ENCODE measurements around the gene SPHKAP. TPM values are rescaled to one million over a fixed set of nuclear protein-coding genes. Genes with fewer than 3 reads are reported as not detected.
"Not testable (repeated sequence)": the region's sequence is repeated elsewhere in the genome, so short reads cannot be mapped to it uniquely, and the experiment has no call there.

The SPHKAP gene
- total RNA-seq, result not detected

- no peak for DNase-seq
Measured at GRCh38 chr2:228181098-228182019, at the start of gene SPHKAP. Gene SPHKAP, minus strand, starts transcription at chr2:228181687. Its CDS starts 89 bp downstream, at chr2:228181598.

GRCh38 chr2:228227466-228227865 lies 46.0 kb upstream of the SPHKAP start:
- no peak for DNase-seq

- DNase-seq, result no peak
Measured at GRCh38 chr2:228224410-228224809, 42.9 kb upstream of the SPHKAP start.

GRCh38 chr2:228218593-228218992 lies 37.1 kb upstream of the SPHKAP start:
- not testable (repeated sequence) for DNase-seq

- no peak for DNase-seq
Measured at GRCh38 chr2:228197504-228197903, 16.0 kb upstream of the SPHKAP start.

- DNase-seq, result no peak
Measured at GRCh38 chr2:228180181-228181097, 1.0 kb downstream of the SPHKAP start.

GRCh38 chr2:228167290-228167689 lies 14.2 kb downstream of the SPHKAP start:
- no peak for DNase-seq

- DNase-seq, result no peak
Measured at GRCh38 chr2:228164718-228165117, 16.8 kb downstream of the SPHKAP start.

- DNase-seq, result no peak
Measured at GRCh38 chr2:228157841-228158240, 23.6 kb downstream of the SPHKAP start.

GRCh38 chr2:228144961-228145360 lies 36.5 kb downstream of the SPHKAP start:
- DNase-seq, result no peak

- DNase-seq, result no peak
Measured at GRCh38 chr2:228140934-228141528, 40.5 kb downstream of the SPHKAP start.

- no peak for DNase-seq
Measured at GRCh38 chr2:228136027-228136426, 45.5 kb downstream of the SPHKAP start.

GRCh38 chr2:228135300-228135699 lies 46.2 kb downstream of the SPHKAP start:
- DNase-seq, result no peak

- no peak for DNase-seq
Measured at GRCh38 chr2:228131833-228132232, 49.7 kb downstream of the SPHKAP start.

- no peak for DNase-seq
Measured at GRCh38 chr2:228126401-228126800, 55.1 kb downstream of the SPHKAP start.

GRCh38 chr2:228118940-228119339 lies 62.5 kb downstream of the SPHKAP start:
- no peak for DNase-seq

- no peak for DNase-seq
Measured at GRCh38 chr2:228107846-228108245, 73.6 kb downstream of the SPHKAP start.

GRCh38 chr2:228105526-228106250 lies 75.8 kb downstream of the SPHKAP start:
- no peak for DNase-seq

- DNase-seq, result no peak
Measured at GRCh38 chr2:228104215-228104614, 77.3 kb downstream of the SPHKAP start.

- no peak for DNase-seq
Measured at GRCh38 chr2:228103379-228103778, 78.1 kb downstream of the SPHKAP start.

GRCh38 chr2:228102949-228103348 lies 78.5 kb downstream of the SPHKAP start:
- no peak for DNase-seq

GRCh38 chr2:228094377-228094921 lies 87.0 kb downstream of the SPHKAP start:
- DNase-seq, result no peak

Data from effector CD4-positive, alpha-beta T cell (primary cell).